K562 (cell line): ENCODE measurements around the gene PRR35. TPM values are rescaled to one million over a fixed set of nuclear protein-coding genes. Genes with fewer than 3 reads are reported as not detected.

Experiments used
- ARID1B ChIP-seq: fragments of 450-650 bp; IDR thresholded peaks from 2 replicates; pipeline ENCODE4 v1.6.1; 2016; ENCODE audit warnings: antibody characterized with exemption, mild to moderate bottlenecking, inconsistent platforms
- ASH1L ChIP-seq: fragments of 450-650 bp; IDR thresholded peaks from 2 replicates; pipeline ENCODE4 v1.6.1; 2018; ENCODE audit warnings: borderline replicate concordance, mild to moderate bottlenecking, low read depth; ENCODE audit not compliant: partially characterized antibody
- CHAMP1 ChIP-seq: fragments of 450-650 bp; IDR thresholded peaks from 2 replicates; pipeline ENCODE4 v1.6.1; 2016; ENCODE audit warnings: mild to moderate bottlenecking
- ELF2 ChIP-seq: fragments of 250-450 bp; sonication (Bioruptor Pico); IDR thresholded peaks from 2 replicates; pipeline ENCODE4 v1.5.0; 2021; ENCODE audit warnings: mild to moderate bottlenecking
- FOXK2 ChIP-seq, 2 experiments: fragments of 450-650 bp; IDR thresholded peaks in 1 of 2; conservative IDR thresholded peaks in 1 of 2; 2 replicates each; pipeline ENCODE4 v1.6.1; 2016; ENCODE audit warnings: low read depth in 2 of 2, mild to moderate bottlenecking in 1 of 2
- GTF2F1 ChIP-seq: IDR thresholded peaks from 2 replicates; pipeline ENCODE4 v1.6.1; 2011; ENCODE audit warnings: low read depth, low read length, improper control_type of control experiment
- KAT2B ChIP-seq: IDR thresholded peaks from one replicate; pipeline ENCODE4 v1.6.1; 2012; ENCODE audit warnings: low read depth, mild to moderate bottlenecking, control low read depth, inconsistent platforms, low read length, moderate library complexity
- MAX ChIP-seq: sonication (generic); formaldehyde crosslinking; IDR thresholded peaks from 2 replicates; pipeline ENCODE4 v1.9.0; 2022; ENCODE audit warnings: mild to moderate bottlenecking, missing genetic modification reagents
- MIER1 ChIP-seq: fragments of 450-650 bp; IDR thresholded peaks from 2 replicates; pipeline ENCODE4 v1.6.1; 2016; ENCODE audit warnings: antibody characterized with exemption, mild to moderate bottlenecking, low read depth
- MXD1 ChIP-seq: fragments of 250-450 bp; sonication (Bioruptor Pico); IDR thresholded peaks from 2 replicates; pipeline ENCODE4 v1.8.0; 2021; ENCODE audit warnings: borderline replicate concordance, mild to moderate bottlenecking, moderate library complexity; ENCODE audit not compliant: poor library complexity, severe bottlenecking
- MYC ChIP-seq, 2 experiments: fragments of 250-450 bp in 1 of 2; sonication (Bioruptor Pico) in 1 of 2; IDR thresholded peaks; 2 replicates each; pipeline versions ENCODE4 v1.5.1 to v1.6.1; 2012 to 2021; ENCODE audit warnings: low read depth in 2 of 2, borderline replicate concordance in 1 of 2, improper control_type of control experiment in 1 of 2, low read length in 1 of 2, mild to moderate bottlenecking in 1 of 2, moderate library complexity in 1 of 2
- PCBP2 ChIP-seq: fragments of 200-400 bp; formaldehyde crosslinking; IDR thresholded peaks from 2 replicates; pipeline ENCODE4 v1.6.1; 2018; ENCODE audit warnings: low read length, low read depth, mild to moderate bottlenecking, moderate library complexity; ENCODE audit not compliant: poor library complexity, severe bottlenecking
- PHF20 ChIP-seq: fragments of 450-650 bp; IDR thresholded peaks from 2 replicates; pipeline ENCODE4 v1.6.1; 2018; ENCODE audit not compliant: partially characterized antibody
- PRPF4 ChIP-seq: fragments of 200-400 bp; formaldehyde crosslinking; IDR thresholded peaks from one replicate; pipeline ENCODE4 v1.6.1; 2017; ENCODE audit warnings: low read length, low read depth, mild to moderate bottlenecking; ENCODE audit not compliant: insufficient read depth, poor library complexity, severe bottlenecking
- RBM39 ChIP-seq: fragments of 200-400 bp; formaldehyde crosslinking; optimal IDR thresholded peaks from 2 replicates; pipeline ENCODE3; 2018; ENCODE audit warnings: low read depth, low read length
- SAFB ChIP-seq: fragments of 200-400 bp; formaldehyde crosslinking; IDR thresholded peaks from 2 replicates; pipeline ENCODE4 v1.6.1; 2017; ENCODE audit warnings: low read depth, low read length, borderline replicate concordance
- SRSF9 ChIP-seq: fragments of 200-400 bp; formaldehyde crosslinking; IDR thresholded peaks from 2 replicates; pipeline ENCODE4 v1.6.1; 2017; ENCODE audit warnings: low read depth, low read length, borderline replicate concordance
- TCF3 ChIP-seq: sonication (generic); formaldehyde crosslinking; IDR thresholded peaks from 2 replicates; pipeline ENCODE4 v1.4.0; 2020; ENCODE audit warnings: mild to moderate bottlenecking, missing genetic modification reagents
- ZC3H8 ChIP-seq: fragments of 450-650 bp; IDR thresholded peaks from 2 replicates; pipeline ENCODE4 v1.6.1; 2017
- ZNF121 ChIP-seq: sonication (generic); formaldehyde crosslinking; conservative IDR thresholded peaks from 2 replicates; pipeline ENCODE4 v1.8.0; 2022; ENCODE audit warnings: missing genetic modification reagents
- ZNF134 ChIP-seq: fragments of 250-450 bp; sonication (Bioruptor Pico); conservative IDR thresholded peaks from 2 replicates; pipeline ENCODE4 v1.4.0; 2020
- ZNF140 ChIP-seq: fragments of 250-450 bp; sonication (Bioruptor Pico); IDR thresholded peaks from 2 replicates; pipeline ENCODE4 v1.8.0; 2021; ENCODE audit warnings: moderate library complexity, mild to moderate bottlenecking, inconsistent platforms
- ZNF263 ChIP-seq: sonication (generic); formaldehyde crosslinking; IDR thresholded peaks from 2 replicates; pipeline ENCODE4 v1.8.0; 2022; ENCODE audit warnings: mild to moderate bottlenecking, missing genetic modification reagents, borderline replicate concordance
- ZNF282 ChIP-seq: sonication (generic); formaldehyde crosslinking; IDR thresholded peaks from 2 replicates; pipeline ENCODE4 v1.8.1; 2023; ENCODE audit warnings: missing genetic modification reagents
- ZNF830 ChIP-seq: fragments of 250-450 bp; sonication (Bioruptor Pico); IDR thresholded peaks from 2 replicates; pipeline ENCODE4 v1.5.0; 2021; ENCODE audit warnings: mild to moderate bottlenecking
- ZSCAN29 ChIP-seq: fragments of 450-650 bp; IDR thresholded peaks from 2 replicates; pipeline ENCODE4 v1.6.1; 2017
- ZZZ3 ChIP-seq: fragments of 450-650 bp; IDR thresholded peaks from 2 replicates; pipeline ENCODE4 v1.6.1; 2016; ENCODE audit warnings: antibody characterized with exemption, mild to moderate bottlenecking, moderate library complexity
- polyA plus RNA-seq, 8 experiments: library from polyadenylated mRNA; depleted of rRNA in 4 of 8; stranded (reverse) in 5 of 8; unstranded in 3 of 8; fragments of >200 nt; fragmentation: Nextera tagmentation in 2 of 8; fragmentation: Illumina TruSeq in 1 of 8; extraction: Ambion mirVana in 2 of 8; extraction: Trizol in 1 of 8; gene quantifications; 2 replicates each; pipeline versions ENCODE4 v1.2.1 to v1.2.3, GENCODE V29; 2011 to 2014; ENCODE audit warnings: inconsistent platforms in 1 of 8, missing spikeins in 1 of 8
- total RNA-seq, 7 experiments: library from RNA; depleted of rRNA in 6 of 7; stranded (reverse); fragments of >200 nt in 6 of 7; fragmentation: Illumina TruSeq in 2 of 7; extraction: Trizol in 2 of 7; gene quantifications; 2 replicates each; pipeline versions ENCODE4 v1.2.1 to v1.2.3, GENCODE V29; 2011 to 2021; ENCODE audit warnings: low replicate concordance in 1 of 7

Gene PRR35
- total and polyA plus RNA-seq, 9 of the 15 experiments (the other 6 are each of a cell fraction or from before 2014, with no cell fraction given): 0.17 to 0.45 (median 0.21) TPM; not detected in 5

- TF ChIP-seq ZNF263 (CRISPR knock-in tag) (no peak), MXD1 (no peak), ELF2 (CRISPR knock-in tag) (no peak), ZC3H8 (no peak), ZNF121 (CRISPR knock-in tag) (no peak), MYC (IDR thresholded peaks at IDR 0.05; ENCODE audit: low read depth, low read length) (no peak), MYC (CRISPR knock-in tag; IDR thresholded peaks at IDR 0.05; ENCODE audit: borderline replicate concordance, low read depth) (no peak), ARID1B (no peak), KAT2B (no peak), SRSF9 (no peak), CHAMP1 (no peak), MIER1 (no peak), MAX (CRISPR knock-in tag) (peak; percentile 70), ZNF282 (CRISPR knock-in tag) (no peak), FOXK2 (conservative IDR thresholded peaks at IDR 0.05 in 1 of 2, IDR thresholded peaks at IDR 0.05 in 1 of 2; ENCODE audit: low read depth in 2 of 2) (no peak), RBM39 (no peak), PCBP2 (no peak), ZZZ3 (no peak), ZNF830 (CRISPR knock-in tag) (no peak), ASH1L (no peak), GTF2F1 (no peak), PRPF4 (no peak), ZNF140 (CRISPR knock-in tag) (no peak), SAFB (no peak), ZSCAN29 (no peak), TCF3 (CRISPR knock-in tag) (no peak), ZNF134 (no peak), PHF20 (peak; percentile 17)
Measured at GRCh38 chr16:561957-562938, 2.1 kb downstream of the PRR35 start (continued).
